A549 (cell line): ENCODE results near the gene SLC38A4. TPM values are rescaled to one million over a fixed set of nuclear protein-coding genes. Genes with fewer than 3 reads are reported as not detected.

Source experiments
- ATAC-seq, 2 experiments: fragments of 200-7000 bp in 1 of 2; fragments of >200 bp in 1 of 2; cut with Nextera tagmentation in 1 of 2; cut with Tn5 transposase in 1 of 2; 3 replicates each; pipeline versions ENCODE4 v1.8.0 to v1.9.1; 2018 to 2020; ENCODE audit warnings: mild to moderate bottlenecking in 1 of 2, moderate library complexity in 1 of 2
- CTCF ChIA-PET: fragments of 300-600 bp; sonication (Branson Sonifier 250); formaldehyde crosslinking; extraction: SDS; loops from one replicate; lab custom pipeline; 2021; ENCODE audit warnings: antibody characterized with exemption, inconsistent platforms; lab: Yijun Ruan, JAX
- POLR2A ChIA-PET: fragments of 350-600 bp; formaldehyde crosslinking; extraction: SDS; loops from one replicate; lab custom pipeline; 2021; ENCODE audit warnings: antibody characterized with exemption, inconsistent platforms; lab: Yijun Ruan, JAX
- DNase-seq, 2 experiments: peaks; one replicate each; pipeline versions ENCODE4 v3.0.0 to v3.0.0-alpha.2; 2011 to 2016; ENCODE audit warnings: low read depth in 1 of 2, low spot score in 1 of 2
- FAIRE-seq: peaks from 2 replicates; lab custom pipeline; 2011; peaks lifted over from hg19 to GRCh38; lab: Jason Lieb, UNC
- H3K27ac ChIP-seq, 2 experiments: fragments of >200 bp; sonication (Bioruptor Twin); formaldehyde crosslinking; 3 replicates each; pipeline ENCODE4 v1.5.1; 2016 to 2017
- H3K4me1 ChIP-seq: fragments of >200 bp; sonication (Bioruptor Twin); formaldehyde crosslinking; 3 replicates; pipeline ENCODE4 v1.6.1; 2016
- H3K4me2 ChIP-seq: fragments of >200 bp; sonication (Bioruptor Twin); formaldehyde crosslinking; 3 replicates; pipeline ENCODE4 v1.6.1; 2016
- H3K4me3 ChIP-seq: fragments of >200 bp; sonication (Bioruptor Twin); formaldehyde crosslinking; 3 replicates; pipeline ENCODE4 v1.5.1; 2016
- H3K9me3 ChIP-seq: fragments of >200 bp; sonication (Bioruptor Twin); formaldehyde crosslinking; 3 replicates; pipeline ENCODE4 v1.6.1; 2016
- ATOH8 ChIP-seq: fragments of 250-450 bp; sonication (Bioruptor Pico); IDR thresholded peaks from 2 replicates; pipeline ENCODE4 v1.5.0; 2020; ENCODE audit warnings: low read depth, mild to moderate bottlenecking, moderate library complexity
- BHLHE40 ChIP-seq: IDR thresholded peaks from 2 replicates; pipeline ENCODE4 v1.6.1; 2012; ENCODE audit warnings: low read depth, low read length, inconsistent platforms
- CBX2 ChIP-seq: fragments of 200-600 bp; sonication (generic); IDR thresholded peaks from 2 replicates; pipeline ENCODE4 v1.6.1; 2016; ENCODE audit warnings: low read depth, mild to moderate bottlenecking, borderline replicate concordance
- CHD4 ChIP-seq: fragments of 200-600 bp; sonication (generic); IDR thresholded peaks from 2 replicates; pipeline ENCODE4 v1.6.1; 2016; ENCODE audit warnings: antibody characterized with exemption, mild to moderate bottlenecking, borderline replicate concordance
- EHF ChIP-seq: fragments of 250-450 bp; sonication (Bioruptor Pico); IDR thresholded peaks from 2 replicates; pipeline ENCODE4 v1.5.0; 2020; ENCODE audit warnings: mild to moderate bottlenecking
- EHMT2 ChIP-seq: fragments of 200-600 bp; sonication (generic); IDR thresholded peaks from 2 replicates; pipeline ENCODE4 v1.6.1; 2016; ENCODE audit warnings: antibody characterized with exemption, low read depth, mild to moderate bottlenecking, moderate library complexity
- FOSB ChIP-seq: fragments of 250-450 bp; sonication (Bioruptor Pico); IDR thresholded peaks from 2 replicates; pipeline ENCODE4 v1.5.0; 2020; ENCODE audit warnings: mild to moderate bottlenecking, moderate library complexity
- FOSL2 ChIP-seq, 2 experiments: fragments of 450-650 bp in 1 of 2; fragments of >200 bp in 1 of 2; sonication (Bioruptor Twin) in 1 of 2; formaldehyde crosslinking; IDR thresholded peaks; 2 replicates each; pipeline versions ENCODE4 v1.5.0 to v1.6.1; 2016 to 2020; ENCODE audit warnings: mild to moderate bottlenecking in 1 of 2, moderate library complexity in 1 of 2
- FOXS1 ChIP-seq: fragments of 250-450 bp; sonication (Bioruptor Pico); IDR thresholded peaks from 2 replicates; pipeline ENCODE4 v1.5.0; 2020; ENCODE audit warnings: mild to moderate bottlenecking, moderate library complexity
- HDAC2 ChIP-seq: fragments of 200-600 bp; sonication (generic); IDR thresholded peaks from 2 replicates; pipeline ENCODE4 v1.6.1; 2016
- HEYL ChIP-seq: fragments of 250-450 bp; sonication (Bioruptor Pico); IDR thresholded peaks from 2 replicates; pipeline ENCODE4 v1.8.0; 2021; ENCODE audit warnings: mild to moderate bottlenecking, moderate library complexity
- HOXA7 ChIP-seq: fragments of 250-450 bp; sonication (Bioruptor Pico); IDR thresholded peaks from 2 replicates; pipeline ENCODE4 v1.5.0; 2020; ENCODE audit warnings: mild to moderate bottlenecking, moderate library complexity
- HOXB13 ChIP-seq: fragments of 250-450 bp; sonication (Bioruptor Pico); IDR thresholded peaks from 2 replicates; pipeline ENCODE4 v1.5.0; 2020; ENCODE audit warnings: low read depth, mild to moderate bottlenecking, moderate library complexity
- HOXB5 ChIP-seq: fragments of 250-450 bp; sonication (Bioruptor Pico); IDR thresholded peaks from 2 replicates; pipeline ENCODE4 v1.5.0; 2020; ENCODE audit warnings: mild to moderate bottlenecking, moderate library complexity
- JUN ChIP-seq, 2 experiments: fragments of >200 bp; sonication (Bioruptor Twin); formaldehyde crosslinking; IDR thresholded peaks; 2 replicates in 1 of 2; 3 replicates in 1 of 2; pipeline ENCODE4 v1.6.1; 2016 to 2017
- KDM1A ChIP-seq: fragments of 200-600 bp; sonication (generic); IDR thresholded peaks from 2 replicates; pipeline ENCODE4 v1.6.1; 2016; ENCODE audit warnings: low read depth, mild to moderate bottlenecking
- MAFK ChIP-seq: fragments of 450-650 bp; IDR thresholded peaks from 2 replicates; pipeline ENCODE4 v1.6.1; 2014; ENCODE audit not compliant: partially characterized antibody
- MYC ChIP-seq: IDR thresholded peaks from 2 replicates; pipeline ENCODE4 v1.6.1; 2012; ENCODE audit warnings: mild to moderate bottlenecking, inconsistent platforms, low read length, improper control_type of control experiment, borderline replicate concordance
- NFE2L2 ChIP-seq: fragments of 150-350 bp; conservative IDR thresholded peaks from 2 replicates; pipeline ENCODE4 v1.6.1; 2014; ENCODE audit warnings: low read length
- NPAS2 ChIP-seq: fragments of 250-450 bp; sonication (Bioruptor Pico); IDR thresholded peaks from 2 replicates; pipeline ENCODE4 v1.8.0; 2022; ENCODE audit warnings: mild to moderate bottlenecking, moderate library complexity, borderline replicate concordance
- POLR2A ChIP-seq: IDR thresholded peaks from 2 replicates; pipeline ENCODE4 v1.6.1; 2012; ENCODE audit warnings: mild to moderate bottlenecking, low read length
- POLR2AphosphoS2 ChIP-seq: conservative IDR thresholded peaks from 2 replicates; pipeline ENCODE4 v1.6.1; 2012; ENCODE audit warnings: low read length, improper control_type of control experiment, inconsistent platforms
- RAD21 ChIP-seq, 2 experiments: fragments of >200 bp in 1 of 2; sonication (Bioruptor Twin) in 1 of 2; formaldehyde crosslinking in 1 of 2; IDR thresholded peaks in 1 of 2; conservative IDR thresholded peaks in 1 of 2; 2 replicates in 1 of 2; 3 replicates in 1 of 2; pipeline ENCODE4 v1.6.1; 2012 to 2018; ENCODE audit warnings: inconsistent platforms in 1 of 2
- RARB ChIP-seq: fragments of 250-450 bp; sonication (Bioruptor Pico); IDR thresholded peaks from 2 replicates; pipeline ENCODE4 v1.8.0; 2021; ENCODE audit warnings: mild to moderate bottlenecking, moderate library complexity
- RCOR1 ChIP-seq: fragments of 150-350 bp; IDR thresholded peaks from 2 replicates; pipeline ENCODE4 v1.6.1; 2014; ENCODE audit warnings: antibody characterized with exemption, low read length, low read depth
- SMC3 ChIP-seq: fragments of >200 bp; sonication (Bioruptor Twin); formaldehyde crosslinking; IDR thresholded peaks from 3 replicates; pipeline ENCODE4 v1.6.1; 2018; ENCODE audit warnings: inconsistent platforms
- SREBF2 ChIP-seq: fragments of 450-650 bp; IDR thresholded peaks from 2 replicates; pipeline ENCODE4 v1.6.1; 2014; ENCODE audit warnings: mild to moderate bottlenecking, moderate library complexity
- TFCP2L1 ChIP-seq: fragments of 250-450 bp; sonication (Bioruptor Pico); IDR thresholded peaks from 2 replicates; pipeline ENCODE4 v1.5.0; 2021; ENCODE audit warnings: mild to moderate bottlenecking
- USF2 ChIP-seq: fragments of 450-650 bp; IDR thresholded peaks from 2 replicates; pipeline ENCODE4 v1.6.1; 2014; ENCODE audit warnings: antibody characterized with exemption
- ZC3H11A ChIP-seq: fragments of 450-650 bp; IDR thresholded peaks from 2 replicates; pipeline ENCODE4 v1.6.1; 2014; ENCODE audit warnings: antibody characterized with exemption, mild to moderate bottlenecking
- ZSCAN20 ChIP-seq: fragments of 250-450 bp; sonication (Bioruptor Pico); IDR thresholded peaks from 2 replicates; pipeline ENCODE4 v1.8.0; 2022; ENCODE audit warnings: mild to moderate bottlenecking, moderate library complexity
- WGBS: methylation state at CpG from one replicate; pipeline ENCODE4 v1.1.6; 2017; ENCODE audit errors: missing lambda C conversion rate; 5-methylcytosine and 5-hydroxymethylcytosine counted together
- polyA plus RNA-seq, 4 experiments: library from polyadenylated mRNA; depleted of rRNA in 3 of 4; stranded (reverse); fragments of >200 nt; fragmentation: RNase III in 1 of 4; extraction: RNeasy Plus Mini Kit Qiagen cat#74134 plus additional on column Dnase treatment in 1 of 4; gene quantifications; 2 replicates in 3 of 4; 3 replicates in 1 of 4; pipeline ENCODE4 v1.2.3, GENCODE V29; 2011 to 2017
- TF ChIP-seq, protein P1 (sequence below): fragments of >200 bp; sonication (Bioruptor Twin); formaldehyde crosslinking; IDR thresholded peaks from 3 replicates; pipeline ENCODE4 v1.6.1; 2016
- TF ChIP-seq, protein P2 (sequence below): IDR thresholded peaks from 2 replicates; pipeline ENCODE4 v1.6.1; 2012

The SLC38A4 gene
- polyA plus RNA-seq, 2 of the 4 experiments (the other 2 are of a cell fraction), result 0.09 to 0.30 TPM

- TF ChIP-seq, protein P1, sequence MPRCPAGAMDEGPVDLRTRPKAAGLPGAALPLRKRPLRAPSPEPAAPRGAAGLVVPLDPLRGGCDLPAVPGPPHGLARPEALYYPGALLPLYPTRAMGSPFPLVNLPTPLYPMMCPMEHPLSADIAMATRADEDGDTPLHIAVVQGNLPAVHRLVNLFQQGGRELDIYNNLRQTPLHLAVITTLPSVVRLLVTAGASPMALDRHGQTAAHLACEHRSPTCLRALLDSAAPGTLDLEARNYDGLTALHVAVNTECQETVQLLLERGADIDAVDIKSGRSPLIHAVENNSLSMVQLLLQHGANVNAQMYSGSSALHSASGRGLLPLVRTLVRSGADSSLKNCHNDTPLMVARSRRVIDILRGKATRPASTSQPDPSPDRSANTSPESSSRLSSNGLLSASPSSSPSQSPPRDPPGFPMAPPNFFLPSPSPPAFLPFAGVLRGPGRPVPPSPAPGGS, result no peak
- TF ChIP-seq POLR2A (no peak), HOXB5 (CRISPR knock-in tag) (no peak), EHMT2 (no peak), ZSCAN20 (CRISPR knock-in tag) (no peak), HEYL (CRISPR knock-in tag) (no peak), NFE2L2 (no peak), RCOR1 (no peak), CHD4 (no peak), BHLHE40 (no peak), RARB (CRISPR knock-in tag) (no peak), TFCP2L1 (CRISPR knock-in tag) (no peak), SREBF2 (no peak), FOSB (CRISPR knock-in tag) (no peak), MYC (no peak), FOSL2 (IDR thresholded peaks at IDR 0.05) (no peak), FOSL2 (CRISPR knock-in tag; IDR thresholded peaks at IDR 0.05) (no peak), SMC3 (no peak), FOXS1 (CRISPR knock-in tag) (no peak)
- no peaks in the 10 kb centered on the region for H3K4me1 ChIP-seq
- POLR2A ChIA-PET, result no interaction called here
- peaks cover 12% of the 10 kb centered on the region; the same call in 2 of the 3 replicates for H3K9me3 ChIP-seq
- DNase-seq (no peak), ATAC-seq (no peak), FAIRE-seq (no peak)
- 92% methylated on average over 2 of the region's 2 CpGs for WGBS
- no peak overlapping the region for H3K4me3 ChIP-seq
- no peak overlapping the region for H3K27ac ChIP-seq
- CTCF ChIA-PET, result interaction anchor here (1.2 kb wide), 1 partner anchor 451 kb away, joined by 3 read pairs; no protein-coding TSS in a partner anchor
- no peak overlapping the region for H3K4me2 ChIP-seq
Measured at GRCh38 chr12:46752396-46752795, 73.4 kb downstream of the SLC38A4 start.

- no peak overlapping the region for H3K4me2 ChIP-seq
- no peak for FAIRE-seq
- POLR2A ChIA-PET, result no interaction called here
- no peaks in the 10 kb centered on the region for H3K4me1 ChIP-seq
- H3K27ac ChIP-seq, result no peak overlapping the region
- TF ChIP-seq ZSCAN20 (CRISPR knock-in tag), result no peak
- TF ChIP-seq USF2, result no peak
- no peak for TF ChIP-seq NFE2L2
- TF ChIP-seq HDAC2, result no peak
- TF ChIP-seq, all 56 proteins: peak for 0
- H3K4me3 ChIP-seq, result no peak overlapping the region
- DNase-seq (no peak), ATAC-seq (no peak)
- CTCF ChIA-PET, result no interaction called here
- H3K9me3 ChIP-seq, result peaks cover 12% of the 10 kb centered on the region; the same call in 2 of the 3 replicates
- WGBS, result 64% methylated on average over 1 of the region's 1 CpG
Measured at GRCh38 chr12:46751173-46751572, 74.6 kb downstream of the SLC38A4 start.

DNA sequence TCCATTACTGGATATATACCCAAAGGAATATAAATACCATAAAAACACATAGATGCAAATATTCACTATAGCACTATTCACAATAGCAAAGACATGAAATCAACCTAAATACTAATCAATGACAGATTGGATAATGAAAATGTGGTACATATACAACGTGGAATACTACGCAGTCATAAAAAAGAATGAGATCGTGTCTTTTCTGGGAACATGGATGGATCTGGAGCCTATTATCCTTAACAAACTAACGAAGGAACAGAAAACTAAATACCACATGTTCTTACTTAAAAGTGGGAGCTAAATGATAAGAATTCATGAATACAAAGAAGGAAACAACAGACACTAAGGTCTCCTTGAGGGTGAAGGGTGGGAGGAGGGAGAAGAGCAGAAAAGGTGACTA, 76.5 kb downstream of the SLC38A4 start:
- ChIA-PET CTCF (no interaction called here), POLR2A (no interaction called here)
- no peak overlapping the region for H3K4me3 ChIP-seq
- FAIRE-seq (no peak), DNase-seq (no peak), ATAC-seq (no peak)
- no peaks in the 10 kb centered on the region for H3K4me1 ChIP-seq
- H3K4me2 ChIP-seq, result no peak overlapping the region
- WGBS, result 49% methylated on average over 4 of the region's 4 CpGs
- H3K9me3 ChIP-seq, result peaks cover 15% of the 10 kb centered on the region; the same call in 2 of the 3 replicates
- no peak overlapping the region for H3K27ac ChIP-seq
- TF ChIP-seq RAD21 (conservative IDR thresholded peaks at IDR 0.05 in 1 of 2, IDR thresholded peaks at IDR 0.05 in 1 of 2), result no peak
- TF ChIP-seq KDM1A, result no peak
- TF ChIP-seq FOXS1 (CRISPR knock-in tag), result no peak
- TF ChIP-seq ATOH8 (CRISPR knock-in tag), result no peak
- TF ChIP-seq JUN (IDR thresholded peaks at IDR 0.05), result no peak
- no peak for TF ChIP-seq ZC3H11A
- no peak for TF ChIP-seq MAFK
- TF ChIP-seq CHD4, result no peak
- TF ChIP-seq, protein P2, sequence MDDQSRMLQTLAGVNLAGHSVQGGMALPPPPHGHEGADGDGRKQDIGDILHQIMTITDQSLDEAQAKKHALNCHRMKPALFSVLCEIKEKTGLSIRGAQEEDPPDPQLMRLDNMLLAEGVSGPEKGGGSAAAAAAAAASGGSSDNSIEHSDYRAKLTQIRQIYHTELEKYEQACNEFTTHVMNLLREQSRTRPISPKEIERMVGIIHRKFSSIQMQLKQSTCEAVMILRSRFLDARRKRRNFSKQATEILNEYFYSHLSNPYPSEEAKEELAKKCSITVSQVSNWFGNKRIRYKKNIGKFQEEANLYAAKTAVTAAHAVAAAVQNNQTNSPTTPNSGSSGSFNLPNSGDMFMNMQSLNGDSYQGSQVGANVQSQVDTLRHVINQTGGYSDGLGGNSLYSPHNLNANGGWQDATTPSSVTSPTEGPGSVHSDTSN, result no peak
- TF ChIP-seq EHF (CRISPR knock-in tag), result no peak
- no peak for TF ChIP-seq SREBF2
- TF ChIP-seq BHLHE40, result no peak
- TF ChIP-seq HOXB13 (CRISPR knock-in tag), result no peak
- TF ChIP-seq HOXA7 (CRISPR knock-in tag), result no peak
- TF ChIP-seq NPAS2 (CRISPR knock-in tag), result no peak
- TF ChIP-seq POLR2AphosphoS2, result no peak
- TF ChIP-seq CBX2, result no peak
